Stimulated activated CD8-positive, alpha-beta memory T cell treated with anti-CD3 and anti-CD28 coated beads, Interleukin-15, amount 100 ng/mL, for 24 hours (primary cell): ENCODE measurements around the gene SH2D3A.
"Not testable (repeated sequence)": the region's sequence is repeated elsewhere in the genome, so short reads cannot be mapped to it uniquely, and the experiment has no call there.

ENCODE experiments used
- DNase-seq: peaks from one replicate; pipeline ENCODE4 v3.0.0-alpha.2; 2020; ENCODE audit warnings: low read depth

The SH2D3A gene

GRCh38 chr19:6721773-6722172, 45.5 kb downstream of the SH2D3A start:
- no peak for DNase-seq

- DNase-seq = no peak
Observed at GRCh38 chr19:6721138-6721474, 46.1 kb downstream of the SH2D3A start.

GRCh38 chr19:6720369-6721137, 46.7 kb downstream of the SH2D3A start, which contains the start of gene C3:
TSS of gene C3 (minus strand) at chr19:6720650. CDS start at chr19:6720589, 61 bp downstream.
- DNase-seq = no peak

GRCh38 chr19:6719992-6720368, 47.3 kb downstream of the SH2D3A start:
- no peak for DNase-seq

- DNase-seq = no peak
Observed at GRCh38 chr19:6719540-6719861, 47.7 kb downstream of the SH2D3A start.

GRCh38 chr19:6718741-6719539, 48.3 kb downstream of the SH2D3A start:
- DNase-seq = no peak

- no peak for DNase-seq
Observed at GRCh38 chr19:6718111-6718740, 49.0 kb downstream of the SH2D3A start.

- no peak for DNase-seq
Observed at GRCh38 chr19:6717441-6717971, 49.7 kb downstream of the SH2D3A start.

GRCh38 chr19:6717036-6717435, 50.2 kb downstream of the SH2D3A start:
- DNase-seq = no peak

- no peak for DNase-seq
Observed at GRCh38 chr19:6716610-6716970, 50.6 kb downstream of the SH2D3A start.

- no peak for DNase-seq
Observed at GRCh38 chr19:6714749-6715555, 52.3 kb downstream of the SH2D3A start.

- no peak for DNase-seq
Observed at GRCh38 chr19:6713773-6714692, 53.2 kb downstream of the SH2D3A start.

- DNase-seq = no peak
Observed at GRCh38 chr19:6712692-6713670, 54.3 kb downstream of the SH2D3A start.

- DNase-seq = no peak
Observed at GRCh38 chr19:6712231-6712630, 55.0 kb downstream of the SH2D3A start.

GRCh38 chr19:6711605-6712004, 55.6 kb downstream of the SH2D3A start:
- DNase-seq = no peak

GRCh38 chr19:6711078-6711361, 56.2 kb downstream of the SH2D3A start:
- DNase-seq = no peak

GRCh38 chr19:6710273-6711077, 56.8 kb downstream of the SH2D3A start:
- no peak for DNase-seq

GRCh38 chr19:6709549-6709948, 57.7 kb downstream of the SH2D3A start:
- DNase-seq = no peak

- DNase-seq = not testable (repeated sequence)
Observed at GRCh38 chr19:6708913-6709312, 58.3 kb downstream of the SH2D3A start.
